Measurements from ENCODE around the gene FNDC3B. TPM values are rescaled to one million over a fixed set of nuclear protein-coding genes. Genes with fewer than 3 reads are reported as not detected.

The FNDC3B gene
- total RNA-seq, 1 donor from 2014 or later: 9.3 TPM

DNA sequence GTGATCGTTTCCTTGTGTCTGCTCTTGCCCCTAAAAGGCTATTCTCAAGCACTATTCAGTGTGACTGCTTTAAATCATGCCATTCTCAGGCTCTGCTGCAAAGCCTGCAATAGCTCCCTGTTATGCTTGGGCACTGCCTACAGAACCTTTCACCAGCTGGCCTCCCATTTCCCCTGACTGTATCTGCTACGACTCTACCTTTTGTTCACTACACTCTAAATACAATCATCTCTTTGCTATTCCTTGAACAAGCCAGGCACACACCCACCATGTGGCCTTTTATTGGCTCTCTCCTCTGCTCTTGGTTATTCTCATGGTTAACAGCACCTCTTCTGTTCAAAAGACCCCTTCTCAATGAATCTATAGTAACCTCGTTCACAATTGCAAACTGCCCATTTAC, 29.6 kb upstream of the FNDC3B start:
- Mint-ChIP-seq H3K4me1 (no peaks in the 10 kb centered on the region), H3K4me3 (no peak overlapping the region), H3K36me3 (ENCODE audit: low read depth) (no peaks in the 10 kb centered on the region), H3K27me3 (peaks cover 2% of the 10 kb centered on the region), H3K9me3 (no peaks in the 10 kb centered on the region), H3K27ac (no peak overlapping the region)
- POLR2A ChIA-PET: no interaction called here
- intact Hi-C loops (cut with micrococcal nuclease): no loop called here
- no peak for ATAC-seq (ENCODE audit: low read depth)
- no peak for TF ChIP-seq CTCF (IDR thresholded peaks at IDR 0.05)
- CTCF ChIA-PET: no interaction called here
- DNase-seq: no peak

DNA sequence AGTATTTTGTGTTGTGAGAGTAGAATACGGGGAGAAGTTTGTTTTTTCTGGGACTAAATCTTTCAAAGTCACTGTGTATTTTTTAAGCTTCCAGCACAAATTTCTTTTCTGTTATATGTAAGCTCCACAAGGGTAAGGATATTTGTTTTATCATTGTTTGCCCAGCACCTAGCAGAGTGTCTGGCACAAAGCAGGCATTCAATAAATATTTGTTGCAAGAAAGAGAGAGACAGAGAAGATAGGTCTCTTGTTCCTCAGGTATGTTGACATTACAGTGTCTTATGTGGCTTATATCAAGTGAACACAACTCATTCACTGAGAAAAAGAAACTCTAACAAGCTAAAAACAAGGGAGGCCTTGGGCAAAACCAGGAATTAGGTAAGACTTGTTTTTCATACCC, 26.6 kb upstream of the FNDC3B start:
- Mint-ChIP-seq H3K27me3 (peaks cover 8% of the 10 kb centered on the region), H3K36me3 (ENCODE audit: low read depth) (no peaks in the 10 kb centered on the region), H3K4me3 (no peak overlapping the region), H3K4me1 (no peaks in the 10 kb centered on the region), H3K27ac (no peak overlapping the region), H3K9me3 (no peaks in the 10 kb centered on the region)
- TF ChIP-seq CTCF (IDR thresholded peaks at IDR 0.05): no peak
- ChIA-PET CTCF (no interaction called here), POLR2A (no interaction called here)
- DNase-seq: no peak
- ATAC-seq (ENCODE audit: low read depth): no peak
- intact Hi-C loops (cut with micrococcal nuclease): no loop called here

DNA sequence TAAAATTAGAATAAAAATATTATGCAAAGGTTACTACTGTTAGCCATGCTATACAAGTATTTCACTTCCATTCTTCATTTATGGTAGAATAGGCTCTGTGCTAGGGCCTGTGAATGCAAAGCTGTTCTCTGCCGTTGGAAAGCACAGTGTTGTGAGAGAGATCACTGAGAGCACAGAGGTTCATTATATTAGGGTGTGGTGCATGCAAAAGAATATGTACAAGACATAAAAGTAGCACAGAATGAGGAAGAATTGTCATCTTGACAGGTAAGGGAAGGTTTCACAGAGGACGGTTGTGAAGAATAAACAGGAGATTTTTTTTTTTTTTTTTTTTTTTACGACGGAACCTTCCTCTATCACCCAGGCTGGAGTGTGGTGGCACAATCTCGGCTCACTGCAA, 25.2 kb upstream of the FNDC3B start:
- ChIA-PET POLR2A (no interaction called here), CTCF (no interaction called here)
- no peak for DNase-seq
- no peaks in the 10 kb centered on the region for H3K4me1 Mint-ChIP-seq
- no peak for TF ChIP-seq CTCF (IDR thresholded peaks at IDR 0.05)
- intact Hi-C loops (cut with micrococcal nuclease): no loop called here
- no peak for ATAC-seq (ENCODE audit: low read depth)
- H3K9me3 Mint-ChIP-seq: no peaks in the 10 kb centered on the region
- peaks cover 12% of the 10 kb centered on the region for H3K27me3 Mint-ChIP-seq
- H3K4me3 Mint-ChIP-seq: no peak overlapping the region
- H3K36me3 Mint-ChIP-seq (ENCODE audit: low read depth): no peaks in the 10 kb centered on the region
- no peak overlapping the region for H3K27ac Mint-ChIP-seq

- DNase-seq (no peak), ATAC-seq (ENCODE audit: low read depth) (no peak)
- no peaks in the 10 kb centered on the region for H3K4me1 Mint-ChIP-seq
- no peak overlapping the region for H3K27ac Mint-ChIP-seq
- H3K36me3 Mint-ChIP-seq (ENCODE audit: low read depth): no peaks in the 10 kb centered on the region
- ChIA-PET POLR2A (no interaction called here), CTCF (no interaction called here)
- intact Hi-C loops (cut with micrococcal nuclease): no loop called here
- H3K9me3 Mint-ChIP-seq: no peaks in the 10 kb centered on the region
- TF ChIP-seq CTCF (IDR thresholded peaks at IDR 0.05): no peak
- H3K4me3 Mint-ChIP-seq: no peak overlapping the region
- peaks cover 12% of the 10 kb centered on the region for H3K27me3 Mint-ChIP-seq
Measured at GRCh38 chr3:172018364-172018763, 21.0 kb upstream of the FNDC3B start.

DNA sequence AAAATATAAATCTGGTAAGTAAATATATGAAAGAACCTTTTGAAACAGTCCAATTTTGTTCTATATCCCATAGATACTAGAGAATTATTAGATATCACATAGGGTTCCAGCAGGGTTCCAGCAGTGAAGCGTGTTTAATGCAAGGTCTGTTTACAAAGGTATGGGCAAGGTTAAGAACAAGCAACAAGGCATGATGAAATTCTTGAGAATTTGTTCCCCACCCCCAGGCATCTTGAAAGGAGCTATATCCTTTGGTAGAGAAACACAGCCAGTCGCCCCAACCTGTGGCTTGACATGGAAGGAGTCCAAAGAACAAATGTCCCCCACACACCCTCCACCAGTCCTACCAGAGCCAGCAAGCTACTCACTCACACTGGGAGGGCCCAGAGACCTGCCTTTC, 18.6 kb upstream of the FNDC3B start:
- DNase-seq: no peak
- peaks cover 6% of the 10 kb centered on the region for H3K27me3 Mint-ChIP-seq
- TF ChIP-seq CTCF (IDR thresholded peaks at IDR 0.05): no peak
- no peak for ATAC-seq (ENCODE audit: low read depth)
- no peak overlapping the region for H3K27ac Mint-ChIP-seq
- POLR2A ChIA-PET: no interaction called here
- intact Hi-C loops (cut with micrococcal nuclease): no loop called here
- no peak overlapping the region for H3K4me3 Mint-ChIP-seq
- H3K9me3 Mint-ChIP-seq: no peaks in the 10 kb centered on the region
- no peaks in the 10 kb centered on the region for H3K4me1 Mint-ChIP-seq
- no peaks in the 10 kb centered on the region for H3K36me3 Mint-ChIP-seq (ENCODE audit: low read depth)
- CTCF ChIA-PET: no interaction called here
